NB4 (cell line): ENCODE data around the gene ATRN.
"Not testable (repeated sequence)": the region's sequence is repeated elsewhere in the genome, so short reads cannot be mapped to it uniquely, and the experiment has no call there.

Experiments used
- DNase-seq: peaks from one replicate; pipeline ENCODE4 v3.0.0; 2010; ENCODE audit warnings: low read depth
- H3K4me3 ChIP-seq: one replicate; pipeline ENCODE4 v1.5.1; 2011; ENCODE audit warnings: mild to moderate bottlenecking, low read depth, low read length, moderate library complexity
- CTCF ChIP-seq: IDR thresholded peaks from one replicate; pipeline ENCODE4 v1.5.1; 2012; ENCODE audit warnings: low read depth, low read length
- MAX ChIP-seq: IDR thresholded peaks from 2 replicates; pipeline ENCODE4 v1.6.1; 2011; ENCODE audit warnings: low read depth, low read length
- MYC ChIP-seq: IDR thresholded peaks from 2 replicates; pipeline ENCODE4 v1.6.1; 2011; ENCODE audit warnings: low read depth, low read length
- POLR2A ChIP-seq: IDR thresholded peaks from 2 replicates; pipeline ENCODE4 v1.6.1; 2011; ENCODE audit warnings: mild to moderate bottlenecking; ENCODE audit not compliant: insufficient read length; ENCODE audit errors: extremely low read depth

Gene ATRN

GRCh38 chr20:3590164-3590563 lies 119.3 kb downstream of the ATRN start:
- TF ChIP-seq MYC (no peak), CTCF (no peak), POLR2A (no peak), MAX (no peak)
- no peak overlapping the region for H3K4me3 ChIP-seq
- DNase-seq, result no peak

GRCh38 chr20:3592931-3593330 lies 122.1 kb downstream of the ATRN start:
- no peak overlapping the region for H3K4me3 ChIP-seq
- no peak for DNase-seq
- no peak for TF ChIP-seq CTCF
- TF ChIP-seq MYC, result no peak
- TF ChIP-seq POLR2A, result no peak
- TF ChIP-seq MAX, result no peak

- no peak overlapping the region for H3K4me3 ChIP-seq
- DNase-seq, result no peak
- TF ChIP-seq POLR2A, result no peak
- TF ChIP-seq MAX, result no peak
- TF ChIP-seq MYC, result no peak
- TF ChIP-seq CTCF, result no peak
These were observed 124.7 kb downstream of the ATRN start for GRCh38 chr20:3595541-3595940.

- TF ChIP-seq MYC, result no peak
- no peak for TF ChIP-seq POLR2A
- no peak for TF ChIP-seq CTCF
- TF ChIP-seq MAX, result no peak
- peak; percentile 16 for DNase-seq
- H3K4me3 ChIP-seq, result no peak overlapping the region
These were observed 132.3 kb downstream of the ATRN start for GRCh38 chr20:3603108-3603507.

- not testable (repeated sequence) for H3K4me3 ChIP-seq
These were observed 134.6 kb downstream of the ATRN start for GRCh38 chr20:3605386-3605886.

GRCh38 chr20:3606021-3606420 lies 135.2 kb downstream of the ATRN start:
- DNase-seq, result no peak
- no peak overlapping the region for H3K4me3 ChIP-seq
- no peak for TF ChIP-seq POLR2A
- no peak for TF ChIP-seq MAX
- TF ChIP-seq CTCF, result no peak
- TF ChIP-seq MYC, result no peak

More at GRCh38 chr20:3605386-3605886, 134.6 kb downstream of the ATRN start:
- DNase-seq, result not testable (repeated sequence)
